ES-I3 (cell line): Measurements from ENCODE around the gene RAB5A.
"Not testable (repeated sequence)": the region's sequence is repeated elsewhere in the genome, so short reads cannot be mapped to it uniquely, and the experiment has no call there.

Experiments
- H3K36me3 ChIP-seq: 2 replicates; pipeline ENCODE4 v1.6.1; 2013; ENCODE audit warnings: mild to moderate bottlenecking, low read length, control low read depth, moderate library complexity; ENCODE audit not compliant: insufficient read depth
- H3K4me1 ChIP-seq: 2 replicates; pipeline ENCODE4 v1.6.1; 2013; ENCODE audit warnings: mild to moderate bottlenecking, control low read depth, low read length; ENCODE audit not compliant: insufficient read depth
- H3K9ac ChIP-seq: 2 replicates; pipeline ENCODE4 v1.6.1; 2013; ENCODE audit warnings: low read depth, mild to moderate bottlenecking, low read length, moderate library complexity
- H3K9me3 ChIP-seq: 2 replicates; pipeline ENCODE4 v1.6.1; 2013; ENCODE audit warnings: mild to moderate bottlenecking, low read length, moderate library complexity; ENCODE audit not compliant: control insufficient read depth, insufficient read depth

The RAB5A gene, protein sequence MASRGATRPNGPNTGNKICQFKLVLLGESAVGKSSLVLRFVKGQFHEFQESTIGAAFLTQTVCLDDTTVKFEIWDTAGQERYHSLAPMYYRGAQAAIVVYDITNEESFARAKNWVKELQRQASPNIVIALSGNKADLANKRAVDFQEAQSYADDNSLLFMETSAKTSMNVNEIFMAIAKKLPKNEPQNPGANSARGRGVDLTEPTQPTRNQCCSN

DNA sequence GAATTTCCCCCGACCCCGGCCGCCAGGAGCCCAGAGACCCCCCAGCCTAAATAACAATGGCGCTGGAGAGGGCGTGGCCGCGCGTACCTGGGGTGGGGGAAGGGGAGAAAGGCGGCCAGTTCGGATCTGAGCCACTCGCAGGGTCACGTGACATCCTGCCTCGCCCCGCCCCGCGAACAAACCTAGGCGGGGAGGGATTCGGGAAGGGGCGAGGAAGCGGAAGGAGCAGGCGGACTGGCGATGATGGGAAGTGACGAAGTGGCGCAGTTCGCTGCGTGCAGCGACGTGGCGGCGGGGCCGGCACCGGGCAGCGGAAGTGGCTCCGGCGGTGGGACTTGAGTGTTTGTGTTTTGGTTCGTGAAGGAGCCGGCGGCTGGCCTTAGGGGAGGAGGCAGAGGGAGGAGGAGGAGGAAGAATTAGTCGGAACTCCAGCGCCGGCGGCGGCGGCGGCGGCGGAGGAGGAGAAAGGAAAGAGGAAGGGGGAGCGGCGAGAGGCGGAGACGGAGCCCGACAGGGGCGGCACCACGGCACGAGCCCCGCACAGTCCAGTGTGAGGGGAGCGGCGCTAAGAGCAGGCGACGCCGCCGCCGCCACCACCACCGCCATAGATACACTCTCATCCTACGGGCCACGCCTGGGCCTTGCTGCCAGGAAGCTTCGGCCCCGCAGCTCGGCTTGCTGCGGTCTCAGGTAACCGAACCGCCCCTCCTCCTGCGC, at the start of gene RAB5A:
TSS of gene RAB5A (plus strand) at position 266 of the 717 bp plus-strand sequence. CDS start 3,802 bp downstream, outside the sequence.
- Histone ChIP-seq H3K9ac (peak within 1 kb of the TSS; percentile 95), H3K9me3 (no peaks in the 10 kb centered on the region), H3K4me1 (no peaks in the 10 kb centered on the region; the same call in none of the 2 replicates), H3K36me3 (peaks cover 8% of the 10 kb centered on the region)

DNA sequence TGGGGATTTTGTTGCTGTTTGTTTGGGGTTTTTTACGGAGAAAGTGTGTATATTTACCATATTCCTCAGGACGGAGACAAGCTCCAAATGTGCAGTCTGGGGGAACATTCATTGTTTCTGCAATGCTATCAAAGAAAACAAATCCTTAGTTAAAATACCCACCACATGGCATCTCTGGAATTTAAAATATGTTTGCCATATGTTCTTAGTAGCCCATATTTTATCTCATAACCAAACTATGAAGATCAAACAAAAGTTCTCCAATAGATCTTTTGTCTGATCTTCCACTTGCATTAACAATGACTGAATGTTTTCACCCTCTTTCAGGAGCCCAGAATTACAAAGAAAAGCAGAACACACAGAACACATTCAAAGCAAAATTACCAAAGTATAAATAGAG, 48.2 kb upstream of the RAB5A start:
- Histone ChIP-seq H3K36me3 (no peaks in the 10 kb centered on the region), H3K4me1 (no peaks in the 10 kb centered on the region), H3K9ac (no peak overlapping the region), H3K9me3 (no peaks in the 10 kb centered on the region)

DNA sequence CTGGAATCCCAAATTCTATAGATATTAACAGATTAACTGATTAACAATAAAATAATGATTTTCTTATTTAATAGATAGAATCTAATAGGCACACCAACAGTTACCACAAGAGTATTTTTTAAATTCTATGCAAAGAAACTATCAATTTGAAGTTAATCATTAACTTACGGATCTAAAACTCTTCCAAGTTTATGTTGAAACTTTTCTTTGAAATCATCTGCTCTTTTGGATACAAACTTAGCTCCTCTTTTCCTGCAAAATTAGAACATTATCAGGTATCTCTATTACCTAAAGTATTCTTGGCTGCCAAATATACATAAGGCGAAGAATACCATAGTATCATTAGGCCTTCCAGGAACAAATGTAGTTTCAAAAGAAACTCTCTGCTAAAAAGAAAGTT, 47.6 kb upstream of the RAB5A start:
- no peaks in the 10 kb centered on the region for H3K36me3 ChIP-seq
- H3K4me1 ChIP-seq: no peaks in the 10 kb centered on the region
- no peak overlapping the region for H3K9ac ChIP-seq
- no peaks in the 10 kb centered on the region for H3K9me3 ChIP-seq

DNA sequence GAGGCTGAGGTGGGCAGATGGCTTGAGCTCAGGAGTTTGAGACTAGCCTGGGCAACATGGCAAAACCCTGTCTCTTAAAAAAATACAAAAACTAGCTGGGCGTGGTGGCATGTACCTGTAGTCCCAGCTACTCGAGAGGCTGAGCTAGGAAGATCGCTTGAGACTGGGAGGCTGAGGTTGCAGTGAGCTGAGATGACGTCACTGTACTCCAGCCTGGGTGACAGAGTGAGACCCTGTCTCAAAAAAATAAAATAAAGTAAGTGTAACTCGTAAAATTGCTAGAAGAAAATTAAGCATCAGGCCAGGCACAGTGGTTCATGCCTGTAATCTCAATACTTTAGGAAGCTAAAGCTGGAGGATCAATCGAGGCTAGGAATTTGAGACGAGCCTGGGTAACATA, 47.1 kb upstream of the RAB5A start:
- not testable (repeated sequence) for H3K4me1 ChIP-seq, H3K36me3 ChIP-seq, H3K9me3 ChIP-seq, H3K9ac ChIP-seq

DNA sequence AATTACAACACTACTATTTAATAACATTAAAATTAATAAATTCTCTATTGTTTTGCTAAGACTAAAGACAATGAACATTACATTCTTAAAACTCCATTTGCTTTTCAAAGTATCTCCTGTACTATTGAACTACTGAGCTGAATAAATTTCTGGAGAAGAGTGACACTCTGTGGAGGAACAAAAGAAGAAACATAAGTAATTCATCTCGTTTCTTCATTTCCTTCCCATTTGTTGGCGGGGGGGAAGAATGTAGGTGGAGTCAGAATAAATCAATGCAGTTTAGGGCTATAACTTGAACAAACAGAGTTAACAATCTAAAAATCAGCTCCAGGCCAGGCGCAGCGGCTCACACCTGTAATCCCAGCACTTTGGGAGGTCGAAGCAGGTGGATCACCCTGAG, 45.6 kb upstream of the RAB5A start:
- H3K9ac ChIP-seq: no peak overlapping the region
- no peaks in the 10 kb centered on the region for H3K9me3 ChIP-seq
- no peaks in the 10 kb centered on the region for H3K4me1 ChIP-seq
- no peaks in the 10 kb centered on the region for H3K36me3 ChIP-seq

DNA sequence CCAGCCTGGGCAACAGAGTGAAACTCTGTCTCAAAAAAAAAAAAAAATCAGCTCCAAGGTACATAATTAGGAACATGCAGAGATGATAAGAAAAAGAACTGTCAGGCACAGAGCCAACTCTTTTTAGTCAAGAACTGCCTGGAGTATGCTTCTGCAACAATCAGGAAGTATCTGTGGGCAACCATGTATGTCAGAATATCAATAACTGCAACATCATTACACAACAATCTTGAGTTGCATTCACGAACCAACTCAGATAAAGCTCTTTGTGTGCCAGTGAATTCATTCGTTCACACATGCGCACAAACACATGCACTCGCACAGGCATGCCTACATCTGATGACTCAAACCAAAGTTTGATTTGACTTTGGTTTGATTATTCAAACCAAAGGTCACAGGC, 45.0 kb upstream of the RAB5A start:
- Histone ChIP-seq H3K36me3 (no peaks in the 10 kb centered on the region), H3K4me1 (no peaks in the 10 kb centered on the region), H3K9me3 (no peaks in the 10 kb centered on the region), H3K9ac (no peak overlapping the region)

DNA sequence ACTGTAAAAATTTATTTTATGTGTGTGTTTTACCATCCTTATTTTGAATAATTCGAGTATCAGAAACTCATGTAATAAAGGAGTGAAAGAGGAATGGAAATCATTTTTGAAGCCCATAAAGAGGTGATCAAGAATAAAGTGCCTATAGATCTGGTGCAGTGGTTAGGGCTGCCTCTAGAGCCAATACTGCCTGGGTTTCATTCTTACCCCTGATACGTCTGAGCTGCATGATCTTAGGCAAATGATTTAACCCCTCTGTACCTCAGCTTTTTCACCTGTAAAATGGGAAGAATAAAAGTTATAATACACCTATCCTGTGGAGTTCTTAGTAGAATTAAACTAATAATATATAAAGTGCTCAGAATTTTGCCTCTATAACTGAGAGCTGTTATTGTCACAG, 43.2 kb upstream of the RAB5A start:
- no peaks in the 10 kb centered on the region for H3K9me3 ChIP-seq
- H3K36me3 ChIP-seq: no peaks in the 10 kb centered on the region
- H3K4me1 ChIP-seq: no peaks in the 10 kb centered on the region
- no peak overlapping the region for H3K9ac ChIP-seq

DNA sequence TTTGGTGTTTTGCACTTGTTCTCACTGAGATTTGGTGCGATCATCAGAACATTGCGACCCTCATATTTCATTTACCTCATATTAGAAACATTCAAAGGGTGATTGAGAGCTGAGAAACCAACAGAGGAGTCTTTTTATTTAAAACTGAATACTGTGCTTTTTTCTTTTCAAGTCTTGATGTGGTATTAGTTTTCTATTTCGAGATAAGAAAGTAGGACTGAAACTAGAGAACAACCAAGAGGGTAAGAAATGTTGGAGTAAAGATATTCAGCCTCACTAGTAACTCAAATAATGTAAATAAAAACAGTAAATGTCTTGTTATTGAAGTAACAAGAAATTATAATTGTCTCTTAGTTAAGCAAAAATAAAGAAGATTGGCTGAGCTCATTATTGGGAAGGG, 39.4 kb upstream of the RAB5A start:
- Histone ChIP-seq H3K9ac (no peak overlapping the region), H3K36me3 (no peaks in the 10 kb centered on the region), H3K9me3 (no peaks in the 10 kb centered on the region), H3K4me1 (no peaks in the 10 kb centered on the region)

DNA sequence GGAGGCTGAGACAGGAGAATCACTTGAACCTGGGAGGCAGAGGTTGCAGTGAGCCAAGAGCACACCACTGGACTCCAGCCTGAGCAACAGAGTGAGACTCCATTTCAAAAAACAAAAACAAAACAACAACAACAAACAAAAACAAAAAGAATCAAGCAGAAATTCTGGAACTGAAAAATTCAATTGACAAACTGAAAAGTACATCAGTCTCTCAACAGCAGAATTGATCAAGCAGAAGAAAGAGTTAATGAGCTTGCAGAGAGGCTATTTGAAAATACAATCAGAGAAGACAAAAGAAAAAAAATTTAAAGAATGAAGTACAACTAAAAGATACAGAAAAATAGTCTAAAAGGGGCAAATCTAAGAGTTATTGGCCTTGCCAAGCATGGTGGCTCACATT, 35.4 kb upstream of the RAB5A start:
- Histone ChIP-seq H3K4me1 (no peaks in the 10 kb centered on the region), H3K36me3 (no peaks in the 10 kb centered on the region), H3K9ac (no peak overlapping the region), H3K9me3 (no peaks in the 10 kb centered on the region; the same call in 1 of the 2 replicates)

DNA sequence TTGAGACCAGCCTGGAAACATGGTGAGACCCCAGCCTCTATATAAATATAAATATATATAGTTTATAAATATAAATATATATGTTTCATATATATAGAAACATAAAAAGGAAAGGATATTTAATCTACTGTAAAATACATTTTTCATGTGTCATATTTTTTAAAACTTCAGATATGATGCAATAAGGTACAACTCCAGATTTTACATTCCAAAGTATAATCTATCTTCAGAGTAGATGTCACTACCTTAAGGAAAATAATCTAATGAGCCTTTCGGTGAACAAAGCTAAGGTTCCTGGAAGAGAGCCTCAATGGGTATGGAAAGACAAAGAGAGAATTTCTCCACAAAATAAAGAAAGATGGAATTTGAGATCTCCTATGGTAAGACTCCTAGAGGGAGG, 29.7 kb upstream of the RAB5A start:
- H3K9me3 ChIP-seq: no peaks in the 10 kb centered on the region; the same call in 1 of the 2 replicates
- no peaks in the 10 kb centered on the region for H3K4me1 ChIP-seq
- no peaks in the 10 kb centered on the region for H3K36me3 ChIP-seq
- no peak overlapping the region for H3K9ac ChIP-seq

DNA sequence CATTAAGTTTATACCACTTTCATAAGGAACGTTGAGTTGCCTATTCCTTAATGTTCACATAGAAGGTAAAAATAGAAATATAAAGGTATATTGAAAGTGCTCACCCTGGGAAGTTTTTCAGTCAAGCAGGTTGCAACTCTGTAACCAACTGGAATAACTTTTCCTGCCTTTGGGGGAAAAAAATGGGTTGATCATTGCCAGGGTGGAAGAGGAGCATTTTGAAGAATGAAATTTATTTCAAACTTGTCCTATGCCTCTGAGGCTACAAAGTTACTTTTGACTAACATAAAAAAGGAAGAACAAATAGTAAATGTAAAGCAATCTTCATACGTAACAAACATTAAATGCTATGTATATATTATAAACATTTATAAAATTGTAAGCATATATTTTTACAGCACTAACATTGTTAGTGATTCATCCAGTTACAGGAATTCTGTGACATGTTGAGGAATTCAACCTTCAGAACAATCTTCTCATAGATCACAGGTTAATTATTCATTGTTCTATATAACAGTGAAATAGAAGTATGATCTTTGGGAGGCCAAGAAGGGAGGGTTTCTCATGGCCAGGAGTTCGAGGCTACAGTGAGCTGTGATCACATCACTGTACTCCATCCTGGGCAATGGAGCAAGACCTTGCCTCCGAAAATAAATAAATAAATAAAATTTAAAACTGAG, 26.4 kb upstream of the RAB5A start:
- no peaks in the 10 kb centered on the region for H3K9me3 ChIP-seq
- no peak overlapping the region for H3K9ac ChIP-seq
- H3K36me3 ChIP-seq: no peaks in the 10 kb centered on the region
- no peaks in the 10 kb centered on the region for H3K4me1 ChIP-seq

DNA sequence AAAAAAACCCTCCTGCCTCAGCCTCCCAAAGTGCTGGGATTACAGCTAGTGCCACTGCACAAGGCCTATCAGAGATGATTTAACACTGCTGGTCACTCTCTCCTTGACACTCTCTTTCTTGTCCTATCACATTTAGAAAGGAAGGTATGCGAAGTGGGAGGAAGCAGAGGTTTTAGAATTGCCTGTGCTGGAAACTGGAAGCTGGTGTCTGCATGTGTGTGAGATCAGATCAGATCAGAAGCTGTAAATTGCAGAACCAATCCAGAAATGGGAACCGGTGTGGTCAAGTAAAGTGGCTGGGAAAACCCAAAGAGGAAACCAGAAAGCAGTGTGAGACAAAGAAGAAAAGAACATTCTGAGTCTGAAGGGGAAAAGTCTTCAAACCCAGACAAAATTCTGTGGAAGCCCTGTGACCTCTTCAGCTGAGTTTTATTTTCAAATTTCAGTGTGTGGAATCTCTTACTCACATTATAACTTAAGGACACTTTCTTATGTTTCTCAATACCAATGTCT, 15.7 kb upstream of the RAB5A start:
- H3K4me1 ChIP-seq: no peaks in the 10 kb centered on the region
- no peaks in the 10 kb centered on the region for H3K9me3 ChIP-seq
- no peak overlapping the region for H3K9ac ChIP-seq
- H3K36me3 ChIP-seq: no peaks in the 10 kb centered on the region

DNA sequence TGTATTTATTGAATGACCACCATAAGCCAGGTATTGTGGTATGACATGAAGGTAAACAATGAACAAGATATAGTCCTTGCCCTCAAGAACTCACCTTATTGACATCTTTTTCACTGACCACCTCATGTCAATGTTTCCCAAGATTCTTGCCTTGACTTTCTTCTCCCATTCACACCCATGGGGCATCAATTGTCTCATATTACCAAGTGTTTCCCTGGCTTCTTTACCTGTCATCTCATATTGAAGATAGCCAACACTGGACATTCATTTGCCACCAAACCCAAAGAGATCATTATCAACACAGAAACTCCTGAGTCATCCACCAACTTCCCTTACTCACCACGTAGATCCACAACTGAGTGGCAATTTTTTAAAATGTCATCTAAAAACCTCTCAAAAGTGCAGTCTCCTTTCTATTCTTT, 15.1 kb upstream of the RAB5A start:
- no peaks in the 10 kb centered on the region for H3K36me3 ChIP-seq
- H3K4me1 ChIP-seq: no peaks in the 10 kb centered on the region
- no peak overlapping the region for H3K9ac ChIP-seq
- H3K9me3 ChIP-seq: no peaks in the 10 kb centered on the region

DNA sequence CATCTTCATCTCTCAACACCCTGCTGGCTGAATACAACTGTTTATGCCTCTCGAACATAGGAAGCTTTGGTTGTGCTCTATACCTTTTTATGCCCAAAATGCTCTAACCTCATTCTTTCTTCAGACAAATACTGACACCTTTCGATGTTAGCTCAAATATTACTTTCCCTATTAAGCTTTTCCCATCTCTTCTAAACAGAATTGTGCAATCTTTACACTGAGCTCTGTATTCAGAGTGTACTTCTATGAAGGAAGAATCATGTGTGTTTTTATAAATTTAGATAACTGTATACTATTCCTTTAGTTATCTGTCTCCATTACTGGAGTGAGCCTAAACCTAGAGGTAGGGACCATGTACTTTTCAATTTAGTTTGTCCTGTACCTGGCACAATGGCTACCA, 14.5 kb upstream of the RAB5A start:
- Histone ChIP-seq H3K4me1 (no peaks in the 10 kb centered on the region), H3K9ac (no peak overlapping the region), H3K9me3 (no peaks in the 10 kb centered on the region), H3K36me3 (no peaks in the 10 kb centered on the region)
